Liver (tissue), 3 donors: ENCODE results near the gene ITCH.
"Not testable (repeated sequence)": the region's sequence is repeated elsewhere in the genome, so short reads cannot be mapped to it uniquely, and the experiment has no call there.

ENCODE experiments used
- RAD21 ChIP-seq, 2 donors: IDR thresholded peaks; 2 replicates each; pipeline ENCODE4 v1.6.1; 2016; ENCODE audit warnings: antibody characterized with exemption in 2 of 2, mild to moderate bottlenecking in 2 of 2
- YY1 ChIP-seq: IDR thresholded peaks from 2 replicates; pipeline ENCODE4 v1.6.1; 2016; ENCODE audit warnings: antibody characterized with exemption, mild to moderate bottlenecking
- TF ChIP-seq, protein P1 (sequence below): IDR thresholded peaks from 2 replicates; pipeline ENCODE4 v1.6.1; 2016; ENCODE audit warnings: antibody characterized with exemption
- TF ChIP-seq, protein P2 (sequence below): fragments of 150-350 bp; IDR thresholded peaks from 2 replicates; pipeline ENCODE4 v1.5.1; 2017; ENCODE audit warnings: improper control_type of control experiment, low read depth, low read length; ENCODE audit not compliant: missing input control
- donor health status: healthy.
- donor health status: healthy.

DNA sequence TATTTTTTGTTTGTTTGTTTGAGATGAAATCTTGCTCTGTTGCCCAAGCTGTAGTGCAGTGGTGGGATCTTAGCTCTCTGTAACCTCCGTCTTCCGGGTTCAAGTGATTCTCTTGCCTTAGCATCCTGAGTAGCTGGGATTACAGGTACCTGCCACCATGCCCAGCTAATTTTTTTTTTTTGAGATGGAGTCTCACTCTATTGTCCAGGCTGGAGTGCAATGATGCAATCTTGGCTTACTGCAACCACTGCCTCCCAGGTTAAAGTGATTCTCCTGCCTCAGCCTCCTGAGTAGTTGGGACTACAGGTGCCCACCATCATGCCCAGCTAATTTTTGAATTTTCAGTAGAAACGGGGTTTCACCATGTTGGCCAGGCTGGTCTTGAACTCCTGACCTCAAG lies 78.3 kb downstream of the ITCH start:
- TF ChIP-seq, protein P1, sequence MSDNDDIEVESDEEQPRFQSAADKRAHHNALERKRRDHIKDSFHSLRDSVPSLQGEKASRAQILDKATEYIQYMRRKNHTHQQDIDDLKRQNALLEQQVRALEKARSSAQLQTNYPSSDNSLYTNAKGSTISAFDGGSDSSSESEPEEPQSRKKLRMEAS: not testable (repeated sequence)
- TF ChIP-seq RAD21 (IDR thresholded peaks at IDR 0.05); YY1: not testable (repeated sequence)
- TF ChIP-seq, protein P2, sequence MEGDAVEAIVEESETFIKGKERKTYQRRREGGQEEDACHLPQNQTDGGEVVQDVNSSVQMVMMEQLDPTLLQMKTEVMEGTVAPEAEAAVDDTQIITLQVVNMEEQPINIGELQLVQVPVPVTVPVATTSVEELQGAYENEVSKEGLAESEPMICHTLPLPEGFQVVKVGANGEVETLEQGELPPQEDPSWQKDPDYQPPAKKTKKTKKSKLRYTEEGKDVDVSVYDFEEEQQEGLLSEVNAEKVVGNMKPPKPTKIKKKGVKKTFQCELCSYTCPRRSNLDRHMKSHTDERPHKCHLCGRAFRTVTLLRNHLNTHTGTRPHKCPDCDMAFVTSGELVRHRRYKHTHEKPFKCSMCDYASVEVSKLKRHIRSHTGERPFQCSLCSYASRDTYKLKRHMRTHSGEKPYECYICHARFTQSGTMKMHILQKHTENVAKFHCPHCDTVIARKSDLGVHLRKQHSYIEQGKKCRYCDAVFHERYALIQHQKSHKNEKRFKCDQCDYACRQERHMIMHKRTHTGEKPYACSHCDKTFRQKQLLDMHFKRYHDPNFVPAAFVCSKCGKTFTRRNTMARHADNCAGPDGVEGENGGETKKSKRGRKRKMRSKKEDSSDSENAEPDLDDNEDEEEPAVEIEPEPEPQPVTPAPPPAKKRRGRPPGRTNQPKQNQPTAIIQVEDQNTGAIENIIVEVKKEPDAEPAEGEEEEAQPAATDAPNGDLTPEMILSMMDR: not testable (repeated sequence)
